ENCODE results near the gene ZNF511.

DNA sequence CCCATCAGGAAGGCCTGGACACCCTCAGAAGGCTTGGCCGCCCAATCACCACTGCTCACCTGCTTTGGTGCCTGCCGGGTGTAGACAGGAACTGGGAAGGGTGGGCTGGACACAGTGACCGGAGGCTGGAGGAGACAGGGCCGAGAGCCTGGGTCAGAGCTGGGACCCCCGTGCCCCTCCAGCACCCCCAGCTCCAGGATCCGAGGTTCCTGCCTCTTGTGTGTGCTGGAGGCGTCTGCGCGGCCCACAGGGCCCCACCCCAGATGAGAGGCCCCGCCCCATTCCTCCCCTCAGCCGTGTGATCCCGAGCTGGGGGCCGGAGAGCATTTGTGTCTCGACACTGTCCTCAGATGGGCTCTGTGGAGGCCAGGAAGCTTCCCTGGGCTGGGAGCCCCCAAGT lies 41.4 kb upstream of the ZNF511 start:
- TF ChIP-seq TAF1 (IDR thresholded peaks at IDR 0.05; ENCODE audit: low read depth) (no peak), CTCF (IDR thresholded peaks at IDR 0.05; ENCODE audit: poor library complexity, severe bottlenecking) (no peak)

Measured in neural cell (in vitro differentiated cells).